Subcutaneous adipose tissue (tissue), 4 donors: ENCODE data around the gene SLC4A4. TPM values are rescaled to one million over a fixed set of nuclear protein-coding genes. Genes with fewer than 3 reads are reported as not detected.

Experiments used
- CTCF ChIP-seq: fragments of 450-650 bp; IDR thresholded peaks from one replicate; pipeline ENCODE4 v1.5.1; 2016; ENCODE audit warnings: low read depth, mild to moderate bottlenecking, control low read depth, antibody characterized with exemption, moderate library complexity
- total RNA-seq, 4 donors: library from RNA; depleted of rRNA; stranded (reverse); fragments of >200 nt; gene quantifications; one replicate each; pipeline ENCODE4 v1.1.0, GENCODE V29; 2016

The SLC4A4 gene
- total RNA-seq, 4 donors from 2014 or later = 0.68 to 18.6 (median 5.0) TPM

DNA sequence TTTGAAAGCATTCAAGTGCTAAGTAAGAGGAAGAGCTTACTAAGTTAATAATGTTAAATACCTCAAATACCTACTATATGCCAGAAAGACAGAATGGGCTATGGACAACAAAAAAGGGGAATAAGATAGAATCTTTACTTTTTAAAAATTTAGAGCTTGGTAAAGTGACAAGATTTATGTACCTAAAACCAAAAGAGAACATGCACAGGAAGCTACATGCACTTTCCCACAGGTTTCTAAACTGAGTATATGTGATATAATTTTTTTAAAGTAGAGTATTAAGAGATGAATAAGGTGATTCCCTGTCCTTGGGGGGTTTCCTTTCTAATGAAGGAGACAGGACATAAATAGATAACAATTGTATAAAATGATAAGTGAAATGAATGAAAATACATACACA lies 30.7 kb downstream of the SLC4A4 start:
- no peak for TF ChIP-seq CTCF

DNA sequence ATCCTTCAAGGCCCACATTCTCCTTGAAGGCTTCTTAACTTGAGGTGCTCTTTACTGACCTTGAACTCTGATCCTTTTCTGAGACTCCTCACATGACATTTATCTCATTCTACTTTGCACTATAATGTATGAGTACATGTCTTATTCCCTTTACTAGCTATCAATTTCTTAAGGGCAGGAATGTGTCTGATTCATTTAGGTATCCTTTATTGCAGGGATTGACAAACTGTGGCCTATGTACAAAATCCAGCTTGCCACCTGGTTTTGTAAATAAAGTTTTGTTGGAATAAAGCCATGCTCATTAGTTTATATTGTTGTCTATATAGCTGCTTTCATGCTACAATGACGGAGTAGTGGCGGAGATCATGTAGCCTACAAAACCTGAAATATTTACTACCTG lies 36.7 kb downstream of the SLC4A4 start:
- TF ChIP-seq CTCF = no peak

DNA sequence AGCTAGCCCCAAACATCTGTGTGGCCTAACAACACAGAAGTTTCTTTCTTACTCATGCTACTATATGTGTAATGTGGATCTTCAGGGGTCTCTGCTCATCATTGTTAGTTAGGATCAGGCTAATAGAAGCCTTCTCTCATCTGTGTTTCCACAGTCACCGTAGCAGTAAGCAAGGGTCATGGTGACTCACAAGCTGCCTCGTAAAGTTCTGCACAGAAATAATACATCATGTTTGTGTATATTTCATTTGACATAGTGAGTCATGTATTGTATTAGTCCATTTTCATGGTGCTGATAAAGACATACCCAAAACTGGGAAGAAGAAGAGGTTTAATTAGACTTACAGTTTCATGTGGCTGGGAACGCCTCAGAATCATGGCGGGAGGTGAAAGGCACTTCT lies 38.7 kb downstream of the SLC4A4 start:
- TF ChIP-seq CTCF = no peak

DNA sequence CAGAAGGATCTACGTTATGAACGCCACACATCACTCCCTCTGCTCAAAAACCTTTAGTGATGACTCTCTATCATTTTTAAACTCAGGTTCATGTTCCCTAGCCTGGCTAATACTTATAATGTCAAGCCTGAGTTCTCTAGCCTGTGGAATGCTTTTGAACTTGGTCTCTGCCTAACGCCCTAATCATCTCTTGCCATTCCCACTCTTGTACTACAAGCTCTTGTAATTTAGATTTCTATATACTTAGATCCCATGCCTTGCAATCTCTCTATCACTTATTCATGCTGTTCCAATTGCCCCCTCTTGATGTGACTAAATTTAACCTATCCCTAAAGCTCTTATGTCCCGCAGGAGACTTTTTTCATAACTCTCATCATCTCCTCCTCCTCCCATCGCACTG lies 40.3 kb downstream of the SLC4A4 start:
- no peak for TF ChIP-seq CTCF

- TF ChIP-seq CTCF = no peak
Observed at GRCh38 chr4:71380788-71381187, 42.0 kb downstream of the SLC4A4 start.

- TF ChIP-seq CTCF = no peak
Observed at GRCh38 chr4:71382125-71382899, 43.5 kb downstream of the SLC4A4 start.

DNA sequence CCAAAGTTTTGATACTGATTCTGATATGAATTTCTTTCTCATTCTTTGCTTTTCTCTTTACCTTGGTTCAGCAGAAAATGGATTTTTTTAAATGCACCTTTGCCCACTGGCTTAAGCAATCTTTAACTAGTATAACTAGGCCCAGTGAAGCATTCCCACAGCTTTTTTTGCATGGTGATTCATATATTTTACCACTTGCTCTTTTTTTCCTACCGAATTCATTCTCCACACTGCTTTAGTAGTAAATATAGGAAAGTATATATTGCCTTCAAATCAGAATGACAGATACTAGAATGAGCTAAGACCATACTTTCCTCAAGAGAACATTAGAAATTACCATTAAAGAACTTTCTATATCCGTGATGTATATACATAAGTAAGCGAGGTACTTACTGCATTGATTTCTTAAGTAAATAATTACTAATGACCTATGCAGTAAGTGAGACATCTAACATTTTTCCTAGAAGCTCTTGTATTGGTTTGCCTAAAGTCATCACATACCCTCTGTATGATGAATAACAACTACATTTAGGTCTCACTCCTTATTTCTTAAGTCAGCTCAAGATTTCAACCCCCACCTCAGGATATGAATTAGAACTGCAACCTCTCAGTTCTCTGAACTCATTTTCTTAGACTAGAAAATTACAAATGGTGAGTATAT lies 44.2 kb downstream of the SLC4A4 start:
- no peak for TF ChIP-seq CTCF
